Astrocyte of the hippocampus (primary cell): ENCODE measurements around the gene THAP4.

Source experiments
- DNase-seq: peaks from one replicate; pipeline ENCODE4 v3.0.0; 2011; ENCODE audit warnings: low read depth, low spot score

THAP4 gene

GRCh38 chr2:241637018-241637794, at the start of gene THAP4, which contains the start of gene ATG4B:
Gene THAP4 (minus strand): TSS chr2:241637158. CDS start chr2:241637017, 141 bp downstream.
Gene ATG4B (plus strand): TSS chr2:241637693. CDS start chr2:241637715, 22 bp downstream.
- peak; percentile 96 for DNase-seq

GRCh38 chr2:241686324-241686649, 49.3 kb upstream of the THAP4 start:
- peak; percentile 22 for DNase-seq

GRCh38 chr2:241680827-241681599, 44.1 kb upstream of the THAP4 start:
- peak; percentile 90 for DNase-seq

GRCh38 chr2:241680044-241680443, 43.1 kb upstream of the THAP4 start:
- no peak for DNase-seq

GRCh38 chr2:241678784-241679540, 42.0 kb upstream of the THAP4 start:
- no peak for DNase-seq

GRCh38 chr2:241678307-241678706, 41.3 kb upstream of the THAP4 start:
- DNase-seq, result no peak

GRCh38 chr2:241677392-241677791, 40.4 kb upstream of the THAP4 start:
- DNase-seq, result no peak

GRCh38 chr2:241676665-241677064, 39.7 kb upstream of the THAP4 start:
- DNase-seq, result no peak

GRCh38 chr2:241675885-241676284, 38.9 kb upstream of the THAP4 start:
- DNase-seq, result no peak

GRCh38 chr2:241673797-241674725, 37.1 kb upstream of the THAP4 start:
- peak; percentile 87 for DNase-seq

- no peak for DNase-seq
Observed at GRCh38 chr2:241673189-241673663, 36.3 kb upstream of the THAP4 start.

- DNase-seq, result no peak
Observed at GRCh38 chr2:241672243-241673188, 35.6 kb upstream of the THAP4 start.

- DNase-seq, result no peak
Observed at GRCh38 chr2:241671457-241672240, 34.7 kb upstream of the THAP4 start.

GRCh38 chr2:241670333-241671110, 33.6 kb upstream of the THAP4 start:
- no peak for DNase-seq

- DNase-seq, result no peak
Observed at GRCh38 chr2:241668839-241669238, 31.9 kb upstream of the THAP4 start.

GRCh38 chr2:241668354-241668753, 31.4 kb upstream of the THAP4 start:
- DNase-seq, result no peak

GRCh38 chr2:241666627-241667400, 29.9 kb upstream of the THAP4 start:
- peak; percentile 80 for DNase-seq
